Stomach (tissue), 9 donors: Measurements from ENCODE around the gene C1orf21. TPM values are rescaled to one million over a fixed set of nuclear protein-coding genes. Genes with fewer than 3 reads are reported as not detected.

Experiments
- DNase-seq, 2 donors: peaks; one replicate each; pipeline versions ENCODE4 v3.0.0 to v3.0.0-alpha.2; 2013 to 2019
- H3K27ac ChIP-seq, 5 donors: fragments of 200-600 bp in 4 of 5; sonication (generic) in 4 of 5; one replicate each; pipeline ENCODE4 v1.5.1; 2013 to 2019; ENCODE audit warnings: mild to moderate bottlenecking in 1 of 5, moderate library complexity in 1 of 5
- H3K27me3 ChIP-seq, 3 donors: fragments of 200-600 bp; sonication (generic); one replicate each; pipeline ENCODE4 v1.5.1; 2017 to 2019; ENCODE audit warnings: mixed run types in 1 of 3
- H3K36me3 ChIP-seq, 4 donors: fragments of 200-600 bp; sonication (generic); 1 replicate in 3 of 4; 2 replicates in 1 of 4; pipeline ENCODE4 v1.5.1; 2016 to 2019
- H3K4me1 ChIP-seq, 4 donors: fragments of 200-600 bp; sonication (generic); one replicate each; pipeline ENCODE4 v1.5.1; 2016 to 2019
- H3K4me3 ChIP-seq, 4 donors: fragments of 200-600 bp; sonication (generic) in 3 of 4; one replicate each; pipeline ENCODE4 v1.5.1; 2016 to 2019; ENCODE audit warnings: mild to moderate bottlenecking in 1 of 4
- H3K9me3 ChIP-seq, 4 donors: fragments of 200-600 bp; sonication (generic); one replicate each; pipeline ENCODE4 v1.5.1; 2016 to 2019
- CTCF ChIP-seq, 7 experiments: fragments of 450-650 bp in 4 of 7; fragments of 200-600 bp in 3 of 7; sonication (generic) in 3 of 7; IDR thresholded peaks; one replicate each; pipeline ENCODE4 v1.5.1; 2016 to 2019; ENCODE audit warnings: antibody characterized with exemption in 7 of 7, control low read depth in 2 of 7, mild to moderate bottlenecking in 1 of 7
- EP300 ChIP-seq: sonication (generic); formaldehyde crosslinking; IDR thresholded peaks from one replicate; pipeline ENCODE4 v1.6.1; 2017; ENCODE audit warnings: antibody characterized with exemption
- POLR2A ChIP-seq, 4 donors: fragments of 450-650 bp; IDR thresholded peaks; one replicate each; pipeline ENCODE4 v1.6.1; 2016; ENCODE audit warnings: antibody characterized with exemption in 4 of 4, control low read depth in 2 of 4, mild to moderate bottlenecking in 1 of 4, moderate library complexity in 1 of 4
- POLR2AphosphoS5 ChIP-seq, 3 donors: sonication (generic); formaldehyde crosslinking; IDR thresholded peaks; one replicate each; pipeline ENCODE4 v1.6.1; 2016; ENCODE audit warnings: antibody characterized with exemption in 3 of 3
- WGBS, 5 donors: extraction: QIAGEN DNeasy Blood & Tissue Kit in 3 of 5; methylation state at CpG; one replicate each; pipeline versions ENCODE4 v1.1.5 to v1.1.7; 2013 to 2018; 5-methylcytosine and 5-hydroxymethylcytosine counted together
- intact Hi-C: fragments of 100-400 bp; cut with DNase I; formaldehyde crosslinking; loops from one replicate; pipeline ENCODE4 v1.15.1; 2023; ENCODE audit warnings: low total_unique reads
- polyA plus RNA-seq, 3 donors: library from polyadenylated mRNA; stranded (reverse); fragments of 200-250 nt; gene quantifications; one replicate each; pipeline ENCODE4 v1.2.3, GENCODE V29; 2013
- total RNA-seq, 5 donors: library from RNA; depleted of rRNA; stranded (reverse); fragments of >200 nt; gene quantifications; one replicate each; pipeline versions ENCODE4 v1.1.0 to v1.2.3, GENCODE V29; 2014 to 2016
- donor health status: healthy with polysubstance abuse.
- donor health status: Bipolar disorder and iron deficiency.
- donor health status: healthy.

Gene C1orf21
- total and polyA plus RNA-seq, 8 donors: 10.1 to 114 (median 37.4) TPM

GRCh38 chr1:184583849-184584248, 197.0 kb downstream of the C1orf21 start:
- TF ChIP-seq POLR2AphosphoS5 (IDR thresholded peaks at IDR 0.05) (no peak), POLR2A (IDR thresholded peaks at IDR 0.05) (no peak), CTCF (IDR thresholded peaks at IDR 0.05) (no peak), EP300 (no peak)
- 50 to 59% (median 55%) methylated on average over 5 of the region's 5 CpGs for whole genome bisulfite sequencing, 5 donors
- no peak overlapping the region for H3K27ac ChIP-seq
- H3K4me1 ChIP-seq: peaks cover 0 to 18% (median 0%) of the 10 kb centered on the region in 4 donors
- intact Hi-C loops: no loop called here
- no peaks in the 10 kb centered on the region for H3K36me3 ChIP-seq
- H3K4me3 ChIP-seq: no peak overlapping the region
- H3K9me3 ChIP-seq: no peaks in the 10 kb centered on the region
- peak in 1 of 2 donors; percentile 48 for DNase-seq
- H3K27me3 ChIP-seq: no peaks in the 10 kb centered on the region

GRCh38 chr1:184588701-184589100, 201.9 kb downstream of the C1orf21 start:
- Histone ChIP-seq H3K4me3 (no peak overlapping the region), H3K4me1 (peaks cover 0 to 22% (median 18%) of the 10 kb centered on the region in 4 donors), H3K9me3 (no peaks in the 10 kb centered on the region), H3K27me3 (no peaks in the 10 kb centered on the region), H3K27ac (peak overlapping the region in 1 of 5 donors; percentile 80), H3K36me3 (no peaks in the 10 kb centered on the region)
- TF ChIP-seq POLR2AphosphoS5 (IDR thresholded peaks at IDR 0.05): no peak
- TF ChIP-seq CTCF (IDR thresholded peaks at IDR 0.05): no peak
- TF ChIP-seq EP300: no peak
- TF ChIP-seq POLR2A (IDR thresholded peaks at IDR 0.05): no peak
- intact Hi-C loops: no loop called here
- WGBS, 5 donors: 77 to 92% (median 87%) methylated on average over 3 of the region's 3 CpGs
- DNase-seq: no peak

- intact Hi-C loops: no loop called here
- WGBS, 5 donors: 25 to 39% (median 28%) methylated on average over 5 of the region's 5 CpGs
- DNase-seq: peak; percentile 73 to 94
- no peak overlapping the region for H3K4me3 ChIP-seq
- peaks cover 0 to 22% (median 18%) of the 10 kb centered on the region in 4 donors for H3K4me1 ChIP-seq
- no peaks in the 10 kb centered on the region for H3K27me3 ChIP-seq
- H3K9me3 ChIP-seq: no peaks in the 10 kb centered on the region
- TF ChIP-seq EP300 (no peak), CTCF (IDR thresholded peaks at IDR 0.05) (no peak), POLR2AphosphoS5 (IDR thresholded peaks at IDR 0.05) (peak in 2 of 3 donors; percentile 73 to 79)
- H3K36me3 ChIP-seq: no peaks in the 10 kb centered on the region
- H3K27ac ChIP-seq: peak overlapping the region in 4 of 5 donors; percentile 3 to 80 (median 50)
These were observed 203.4 kb downstream of the C1orf21 start for GRCh38 chr1:184590163-184590750.

- intact Hi-C loops: no loop called here
- H3K4me1 ChIP-seq: peaks cover 0 to 38% (median 25%) of the 10 kb centered on the region in 4 donors
- 82 to 96% (median 87%) methylated on average over 4 of the region's 4 CpGs for WGBS, 5 donors
These were observed 206.8 kb downstream of the C1orf21 start for GRCh38 chr1:184593597-184593996.

More at GRCh38 chr1:184593597-184593996, 206.8 kb downstream of the C1orf21 start:
- H3K36me3 ChIP-seq: no peaks in the 10 kb centered on the region
- no peak overlapping the region for H3K4me3 ChIP-seq
- DNase-seq: no peak
- no peak overlapping the region for H3K27ac ChIP-seq
- H3K27me3 ChIP-seq: no peaks in the 10 kb centered on the region
- H3K9me3 ChIP-seq: no peaks in the 10 kb centered on the region
- TF ChIP-seq CTCF (IDR thresholded peaks at IDR 0.05): no peak
